HG03175 (cell line): ENCODE data around the gene GDI2.
"Not testable (repeated sequence)": the region's sequence is repeated elsewhere in the genome, so short reads cannot be mapped to it uniquely, and the experiment has no call there.

Experiments
- ATAC-seq: cut with Tn5 transposase; IDR thresholded peaks from one replicate; pipeline ENCODE4 v1.9.1; 2021; ENCODE audit warnings: mild to moderate bottlenecking, moderate library complexity; ENCODE audit not compliant: unreplicated experiment

GDI2 gene

DNA sequence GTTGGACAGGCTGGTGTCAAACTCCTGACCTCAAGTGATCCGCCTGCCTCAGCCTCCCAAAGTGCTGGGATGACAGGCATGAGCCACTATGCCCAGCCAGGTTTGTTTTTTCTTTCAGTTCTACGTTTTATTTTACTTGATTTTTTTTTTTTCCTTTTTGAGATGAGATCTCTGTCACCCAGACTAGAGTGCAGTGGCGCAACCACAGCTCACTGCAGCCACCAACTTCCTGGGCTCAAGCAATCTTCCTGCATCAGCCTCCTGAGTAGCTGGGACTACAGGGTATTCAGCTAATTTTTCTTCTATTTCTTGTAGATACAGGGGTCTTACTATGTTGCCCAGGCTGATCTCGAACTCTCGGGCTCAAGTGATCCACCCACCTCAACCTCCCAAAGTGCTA is 24.3 kb downstream of the GDI2 start:
- no peak for ATAC-seq

GRCh38 chr10:5783300-5783699 is 29.9 kb downstream of the GDI2 start:
- ATAC-seq, result no peak

GRCh38 chr10:5782174-5782573 is 31.1 kb downstream of the GDI2 start:
- ATAC-seq, result no peak

DNA sequence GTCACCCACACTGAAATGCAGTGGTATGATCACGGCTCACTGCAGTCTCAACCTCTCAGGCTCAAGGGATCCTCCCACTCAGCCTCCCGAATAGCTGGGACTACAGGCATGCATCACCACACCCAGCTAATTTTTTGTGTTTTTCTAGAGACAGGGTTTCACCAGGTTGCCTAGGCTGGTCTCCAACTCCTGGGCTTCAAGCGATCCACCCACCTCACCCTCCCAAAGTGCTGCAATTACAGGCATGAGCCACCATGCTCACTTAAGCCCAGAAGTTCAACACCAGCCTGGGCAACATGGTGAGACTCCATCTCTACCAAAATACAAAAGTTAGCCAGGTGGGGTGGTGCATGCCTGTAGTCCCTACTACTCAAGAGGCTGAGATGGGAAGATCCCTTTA is 33.5 kb downstream of the GDI2 start:
- no peak for ATAC-seq

DNA sequence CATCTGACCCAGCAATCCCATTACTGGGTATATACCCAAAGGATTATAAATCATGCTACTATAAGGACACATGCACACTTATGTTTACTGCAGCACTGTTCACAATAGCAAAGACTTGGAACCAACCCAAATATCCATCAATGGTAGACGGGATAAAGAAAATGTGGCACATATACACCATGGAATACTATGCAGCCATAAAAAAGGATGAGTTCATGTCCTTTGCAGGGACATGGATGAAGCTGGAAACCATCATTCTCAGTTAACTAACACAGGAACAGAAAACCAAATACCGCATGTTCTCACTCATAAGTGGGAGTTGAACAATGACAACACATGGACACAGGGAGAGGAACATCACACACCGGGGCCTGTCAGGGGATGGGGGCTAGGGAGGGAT is 35.5 kb downstream of the GDI2 start:
- ATAC-seq, result not testable (repeated sequence)

GRCh38 chr10:5776881-5777197 is 36.4 kb downstream of the GDI2 start:
- ATAC-seq, result no peak

- ATAC-seq, result no peak
Measured at GRCh38 chr10:5776136-5776880, 36.9 kb downstream of the GDI2 start.

GRCh38 chr10:5775685-5776084 is 37.5 kb downstream of the GDI2 start:
- ATAC-seq, result no peak

DNA sequence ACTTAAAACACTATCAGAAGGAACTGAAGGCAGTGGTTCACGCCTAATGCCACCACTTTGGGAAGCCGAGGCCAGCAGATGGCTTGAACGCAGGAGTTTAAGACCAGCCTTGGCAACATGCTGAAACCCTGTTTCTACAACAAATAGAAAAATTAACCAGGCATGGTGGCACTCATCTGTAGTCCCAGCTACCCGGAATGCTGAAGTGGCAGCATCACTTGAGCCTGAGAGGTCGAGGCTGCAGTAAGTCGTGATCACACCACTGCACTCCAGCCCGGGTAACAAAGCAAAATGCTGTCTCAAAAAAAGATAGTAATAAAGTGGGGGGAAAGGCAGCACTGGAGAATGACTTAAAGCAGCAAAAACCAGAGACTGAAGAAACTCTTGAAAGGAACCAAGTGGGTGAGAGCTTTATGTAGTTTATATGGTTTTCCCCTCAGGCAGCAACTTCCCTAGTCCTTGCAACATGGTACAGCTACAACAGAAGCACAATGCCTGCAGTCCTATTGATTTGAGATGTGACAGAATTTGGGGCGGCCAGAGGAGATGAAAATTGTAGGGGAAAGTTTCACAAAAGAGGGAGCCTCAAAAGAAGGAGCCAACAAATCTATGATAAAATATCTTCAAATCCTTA is 38.1 kb downstream of the GDI2 start:
- no peak for ATAC-seq

GRCh38 chr10:5766189-5766588 is 47.0 kb downstream of the GDI2 start:
- no peak for ATAC-seq

DNA sequence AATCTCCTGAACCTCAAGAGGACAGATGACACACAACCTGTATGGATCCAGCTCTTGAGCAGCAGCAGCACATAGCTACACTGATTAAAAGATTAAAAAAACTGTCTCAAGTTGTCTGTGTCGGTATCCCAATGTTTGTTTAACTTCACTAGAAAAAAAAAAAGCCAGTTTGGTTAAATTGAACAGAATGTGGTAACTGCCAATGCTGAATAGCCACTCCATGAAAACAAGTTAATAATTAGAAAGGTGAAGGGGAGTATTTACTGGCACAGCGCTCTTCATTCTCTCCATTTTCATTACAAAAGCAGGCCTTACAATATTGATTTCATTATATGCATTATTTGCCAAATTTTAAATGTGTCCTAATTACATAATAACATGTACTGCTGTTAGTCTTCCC is 47.6 kb downstream of the GDI2 start:
- no peak for ATAC-seq

DNA sequence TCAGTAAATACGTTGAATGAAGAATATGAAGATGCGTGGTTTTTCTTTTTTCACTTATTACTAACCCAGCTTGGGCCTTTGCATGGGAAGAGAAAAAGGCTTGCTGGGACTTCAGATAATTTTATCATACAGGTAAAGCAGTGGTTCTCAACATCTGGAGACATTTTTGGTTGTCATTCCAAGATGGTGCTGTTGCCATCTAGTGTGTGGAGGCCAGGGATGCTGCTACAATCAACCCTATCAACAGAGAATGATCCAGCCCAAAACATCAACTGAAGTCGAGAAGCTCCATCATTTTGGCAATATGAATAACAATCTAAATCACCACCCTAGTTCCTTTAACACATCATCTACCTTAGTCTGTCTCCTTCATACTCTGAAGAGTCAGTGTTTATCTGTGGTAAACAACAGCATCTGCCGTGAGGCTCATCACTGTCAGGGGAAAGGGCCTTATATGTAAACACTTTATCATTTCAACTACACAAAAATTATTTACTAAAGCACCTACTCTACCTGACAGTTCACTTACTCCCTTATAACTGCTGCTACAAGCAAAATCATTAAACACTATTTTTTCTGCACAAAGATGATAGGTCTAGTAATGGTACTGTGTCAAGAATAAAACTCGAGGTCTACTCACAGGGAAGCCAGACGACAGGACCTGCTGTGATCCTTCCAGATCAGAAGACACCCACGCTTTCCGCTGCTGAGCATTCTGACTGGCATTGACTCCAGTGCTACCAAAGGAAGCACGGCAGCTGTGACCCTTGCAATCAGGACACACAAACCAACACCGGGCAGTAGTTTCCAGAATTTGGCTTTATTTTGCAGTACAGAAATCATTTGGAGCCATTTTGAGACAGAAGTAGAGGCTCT is 48.6 kb downstream of the GDI2 start:
- no peak for ATAC-seq

DNA sequence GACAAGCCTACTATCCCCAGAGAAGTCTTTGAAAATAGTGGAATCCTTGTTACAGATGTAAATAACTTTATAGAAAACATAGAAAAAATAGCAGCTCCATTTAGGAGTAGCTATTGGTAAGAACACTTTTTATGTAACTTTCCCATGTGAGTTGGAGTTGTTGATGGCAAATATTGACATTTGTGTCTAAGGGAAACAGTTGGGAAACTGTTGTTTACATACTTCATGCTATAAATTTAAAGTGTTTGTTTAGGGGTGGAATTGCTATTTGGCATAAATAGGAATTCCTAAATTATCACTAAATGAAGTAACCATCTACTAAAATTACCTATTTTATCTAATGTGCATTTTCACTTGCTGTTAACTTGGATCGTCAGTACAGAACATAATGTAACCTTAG is 50.7 kb downstream of the GDI2 start:
- ATAC-seq, result no peak

DNA sequence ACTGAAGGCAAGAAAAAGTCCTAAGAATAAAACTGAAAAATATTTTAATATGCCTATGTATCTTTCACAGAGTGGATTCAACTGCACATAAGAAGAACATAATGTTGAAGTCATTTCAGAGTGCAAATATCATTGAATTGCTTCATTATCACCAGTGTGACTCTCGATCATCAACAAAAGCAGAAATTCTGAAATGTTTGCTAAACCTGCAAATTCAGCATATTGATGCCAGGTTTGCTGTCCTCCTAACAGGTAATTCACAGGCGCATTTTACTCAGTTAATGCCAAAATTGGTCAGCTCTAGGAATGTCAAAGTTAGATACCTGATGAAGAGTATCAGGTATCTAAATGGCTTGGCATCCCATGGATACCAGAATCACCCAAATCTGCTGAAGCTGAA is 52.0 kb downstream of the GDI2 start:
- no peak for ATAC-seq

DNA sequence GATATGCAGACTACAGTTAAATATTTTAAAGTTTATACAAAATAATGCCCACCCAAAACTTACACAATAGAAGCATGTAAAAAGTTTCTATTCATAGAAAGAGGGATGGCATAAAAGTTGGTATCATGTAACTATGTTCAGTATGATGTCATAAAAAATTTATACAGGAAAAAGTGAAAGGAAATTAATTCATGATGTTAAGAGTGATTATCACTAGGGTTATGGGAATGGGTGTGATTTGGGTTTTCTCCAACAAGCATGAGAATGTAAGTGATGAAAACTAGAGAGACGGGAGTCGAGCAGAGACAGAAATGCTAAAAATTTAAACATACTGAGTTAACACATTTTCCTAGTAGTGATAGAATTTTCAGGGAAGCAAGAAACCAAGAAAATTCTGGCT is 52.7 kb downstream of the GDI2 start:
- no peak for ATAC-seq

DNA sequence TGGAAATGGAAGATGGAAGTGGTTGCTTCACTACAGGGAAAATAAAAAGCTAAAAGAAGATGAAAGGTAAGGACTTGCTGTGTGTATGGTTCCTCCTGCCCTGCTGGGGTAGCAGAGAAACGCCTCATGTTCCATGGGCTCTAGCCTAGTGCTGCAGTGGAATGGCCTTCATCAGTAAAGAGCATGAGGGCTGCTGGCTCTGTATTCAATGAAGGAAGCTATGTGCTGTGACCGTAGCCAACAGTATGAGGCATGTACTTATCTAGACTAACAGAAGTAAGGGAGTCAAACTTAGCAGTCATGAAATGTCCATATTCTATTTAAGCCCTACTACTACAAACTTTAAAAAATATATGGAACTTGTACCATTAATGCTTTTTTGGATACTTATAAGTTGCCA is 54.3 kb downstream of the GDI2 start:
- no peak for ATAC-seq

GRCh38 chr10:5757766-5758517 is 55.3 kb downstream of the GDI2 start:
- ATAC-seq, result no peak

- ATAC-seq, result no peak
Measured at GRCh38 chr10:5752301-5752871, 60.8 kb downstream of the GDI2 start.

DNA sequence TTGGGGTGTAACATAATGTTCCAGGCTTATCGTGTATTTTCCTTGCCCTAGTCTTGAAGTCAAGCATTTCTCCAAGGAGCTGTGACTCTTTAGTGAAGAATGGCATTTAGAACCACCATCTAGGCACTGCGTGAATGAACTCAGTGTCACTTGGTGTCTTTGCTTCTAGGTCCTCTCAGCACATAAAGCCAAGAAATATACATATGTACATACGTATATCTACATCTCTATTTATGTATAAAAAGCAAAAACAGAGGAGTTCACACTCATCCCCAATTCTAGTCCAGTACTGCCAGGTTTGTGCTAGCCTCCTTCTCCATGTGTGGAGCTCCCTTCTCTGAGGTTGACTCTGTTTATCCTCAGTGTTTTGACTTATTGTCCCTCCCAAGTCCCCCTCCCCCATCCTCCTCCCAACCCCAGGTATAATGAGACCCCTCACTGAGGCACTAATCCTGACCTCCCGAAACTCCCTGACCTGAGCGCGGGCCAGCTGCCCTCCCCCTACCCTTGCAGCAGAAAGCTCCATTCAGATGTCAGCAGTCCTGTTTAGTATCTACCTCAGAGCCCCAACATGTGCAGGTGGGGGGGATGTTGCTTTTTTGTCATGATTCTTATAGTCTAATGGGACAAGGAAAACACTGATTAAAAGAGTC is 61.5 kb downstream of the GDI2 start:
- no peak for ATAC-seq

GRCh38 chr10:5748394-5748803 is 64.8 kb downstream of the GDI2 start:
- ATAC-seq, result no peak
